Lower lobe of right lung (tissue), 2 donors: Measurements from ENCODE around the gene THEM5. TPM values are rescaled to one million over a fixed set of nuclear protein-coding genes. Genes with fewer than 3 reads are reported as not detected.

Experiments used
- ATAC-seq, 2 donors: fragments of 200-7000 bp; cut with Tn5 transposase; one replicate each; pipeline ENCODE4 v1.9.1; 2020 to 2022; ENCODE audit warnings: mild to moderate bottlenecking in 2 of 2, moderate library complexity in 2 of 2
- DNase-seq: peaks from one replicate; pipeline ENCODE4 v3.0.0-alpha.2; 2020
- H3K27ac ChIP-seq: fragments of 200-600 bp; one replicate; pipeline ENCODE4 v1.8.0; 2022
- H3K27me3 ChIP-seq: fragments of 200-600 bp; one replicate; pipeline ENCODE4 v1.8.0; 2022; ENCODE audit warnings: low read depth
- H3K36me3 ChIP-seq: fragments of 200-600 bp; one replicate; pipeline ENCODE4 v1.8.0; 2022; ENCODE audit warnings: mild to moderate bottlenecking
- H3K4me1 ChIP-seq: fragments of 200-600 bp; one replicate; pipeline ENCODE4 v1.8.0; 2022
- H3K4me3 ChIP-seq: fragments of 200-600 bp; one replicate; pipeline ENCODE4 v1.8.0; 2022; ENCODE audit warnings: mild to moderate bottlenecking
- H3K9me3 ChIP-seq: fragments of 200-600 bp; one replicate; pipeline ENCODE4 v1.8.0; 2022
- CTCF ChIP-seq: fragments of 200-600 bp; IDR thresholded peaks from one replicate; pipeline ENCODE4 v1.8.0; 2022; ENCODE audit warnings: antibody characterized with exemption, mild to moderate bottlenecking
- intact Hi-C: fragments of 100-400 bp; cut with DNase I; formaldehyde crosslinking; loops from one replicate; pipeline ENCODE4 v1.11.0; 2022
- total RNA-seq: library from RNA; stranded (reverse); fragmentation: NEBNext Ultra II Directional; extraction: Animal tissue kit (Norgen Biotek cat#: 25700); gene quantifications from one replicate; pipeline ENCODE4 v1.2.1, GENCODE V29; 2021
- donor health status: DM: no; HTN: yes; CAD: no; lungs with severe emphysema.

The THEM5 gene
- total RNA-seq, 1 donor from 2014 or later: not detected

GRCh38 chr1:151798571-151798970 is 54.9 kb downstream of the THEM5 start:
- ATAC-seq (no peak), DNase-seq (no peak)
- intact Hi-C loops: no loop called here
- Histone ChIP-seq H3K4me3 (no peak overlapping the region), H3K27ac (no peak overlapping the region), H3K9me3 (no peaks in the 10 kb centered on the region), H3K4me1 (no peaks in the 10 kb centered on the region), H3K36me3 (no peaks in the 10 kb centered on the region), H3K27me3 (no peaks in the 10 kb centered on the region)
- no peak for TF ChIP-seq CTCF

Other genes starting within 250 kb of the THEM5 start
- 66.5 TPM for gene SNX27, start 241.7 kb downstream of the THEM5 start, total RNA-seq
- gene CELF3, start 136.9 kb downstream of the THEM5 start, total RNA-seq: not detected
- gene RIIAD1, start 132.2 kb downstream of the THEM5 start, total RNA-seq: not detected
- gene MRPL9, start 90.2 kb downstream of the THEM5 start, total RNA-seq: 59.9 TPM
- gene TDRKH, start 63.2 kb downstream of the THEM5 start, total RNA-seq: 12.3 TPM
- 0.50 TPM for gene LINGO4, start 48.3 kb downstream of the THEM5 start, total RNA-seq
- gene RORC, start 21.9 kb downstream of the THEM5 start, total RNA-seq: 21.7 TPM
- 0.21 TPM for gene C2CD4D, start 13.9 kb downstream of the THEM5 start, total RNA-seq
- 15.0 TPM for gene THEM4, start 55.8 kb upstream of the THEM5 start, total RNA-seq
- gene S100A10, start 140.1 kb upstream of the THEM5 start, total RNA-seq: 602 TPM
- 737 TPM for gene S100A11, start 183.3 kb upstream of the THEM5 start, total RNA-seq
- gene TCHHL1, start 235.4 kb upstream of the THEM5 start, total RNA-seq: not detected